Skin epidermis (tissue), 12 donors: Measurements from ENCODE around the gene PLEKHA7.
"Not testable (repeated sequence)": the region's sequence is repeated elsewhere in the genome, so short reads cannot be mapped to it uniquely, and the experiment has no call there.

Experiments
- H3K27ac ChIP-seq, 21 experiments: fragments of 200-600 bp; sonication (generic) in 11 of 21; one replicate each; pipeline ENCODE4 v1.5.0; 2020; ENCODE audit warnings: mild to moderate bottlenecking in 3 of 21, inconsistent platforms in 2 of 21, moderate library complexity in 2 of 21
- H3K4me3 ChIP-seq, 7 experiments: fragments of 200-600 bp; sonication (generic) in 2 of 7; one replicate each; pipeline ENCODE4 v1.5.0; 2020; ENCODE audit warnings: inconsistent platforms in 2 of 7, mild to moderate bottlenecking in 2 of 7, moderate library complexity in 1 of 7

PLEKHA7 gene

GRCh38 chr11:17014321-17014832, at the start of gene PLEKHA7:
TSS of gene PLEKHA7 (minus strand) at chr11:17014414. CDS start at chr11:17014401, 13 bp downstream.
- peak within 1 kb of the TSS; percentile 32 to 63 (median 42) for H3K4me3 ChIP-seq
- H3K27ac ChIP-seq = peak within 1 kb of the TSS in 8 of 21 experiments; percentile 10 to 71 (median 34)

GRCh38 chr11:17063171-17064002, 49.2 kb upstream of the PLEKHA7 start:
- no peak overlapping the region for H3K4me3 ChIP-seq
- H3K27ac ChIP-seq = no peak overlapping the region

- H3K4me3 ChIP-seq, H3K27ac ChIP-seq: not testable (repeated sequence)
These were observed 36.9 kb upstream of the PLEKHA7 start for GRCh38 chr11:17051146-17051545.

GRCh38 chr11:17048491-17048890, 34.3 kb upstream of the PLEKHA7 start:
- not testable (repeated sequence) for H3K27ac ChIP-seq, H3K4me3 ChIP-seq

- Histone ChIP-seq H3K4me3 (no peak overlapping the region), H3K27ac (no peak overlapping the region)
These were observed 32.5 kb upstream of the PLEKHA7 start for GRCh38 chr11:17046690-17047089.

GRCh38 chr11:17036666-17037658, 22.7 kb upstream of the PLEKHA7 start:
- Histone ChIP-seq H3K4me3 (no peak overlapping the region), H3K27ac (no peak overlapping the region)

- not testable (repeated sequence) for H3K4me3 ChIP-seq, H3K27ac ChIP-seq
These were observed 19.8 kb upstream of the PLEKHA7 start for GRCh38 chr11:17034027-17034426.

- Histone ChIP-seq H3K4me3 (no peak overlapping the region), H3K27ac (no peak overlapping the region)
These were observed 12.4 kb upstream of the PLEKHA7 start for GRCh38 chr11:17026487-17027082.

- Histone ChIP-seq H3K27ac (no peak overlapping the region), H3K4me3 (no peak overlapping the region)
These were observed 10.7 kb upstream of the PLEKHA7 start for GRCh38 chr11:17024924-17025323.

GRCh38 chr11:17021511-17021910, 7.3 kb upstream of the PLEKHA7 start:
- H3K4me3 ChIP-seq = no peak overlapping the region
- no peak overlapping the region for H3K27ac ChIP-seq

GRCh38 chr11:17020831-17021230, 6.6 kb upstream of the PLEKHA7 start:
- H3K4me3 ChIP-seq = no peak overlapping the region
- no peak overlapping the region for H3K27ac ChIP-seq

- Histone ChIP-seq H3K4me3 (no peak overlapping the region), H3K27ac (no peak overlapping the region)
These were observed 5.0 kb upstream of the PLEKHA7 start for GRCh38 chr11:17019232-17019631.

- no peak overlapping the region for H3K4me3 ChIP-seq
- no peak overlapping the region for H3K27ac ChIP-seq
These were observed 1.5 kb upstream of the PLEKHA7 start for GRCh38 chr11:17015627-17016126.

GRCh38 chr11:17014833-17015626, 816 bp upstream of the PLEKHA7 start:
- Histone ChIP-seq H3K27ac (peak overlapping the region in 3 of 21 experiments; percentile 7 to 42 (median 20)), H3K4me3 (peak overlapping the region; percentile 18 to 63 (median 42))

GRCh38 chr11:17013548-17014320, 480 bp downstream of the PLEKHA7 start:
- Histone ChIP-seq H3K27ac (peak overlapping the region in 8 of 21 experiments; percentile 10 to 71 (median 34)), H3K4me3 (peak overlapping the region; percentile 32 to 63 (median 42))

- peak overlapping the region; percentile 32 to 63 (median 42) for H3K4me3 ChIP-seq
- H3K27ac ChIP-seq = peak overlapping the region in 2 of 21 experiments; percentile 15 to 42
These were observed 1.3 kb downstream of the PLEKHA7 start for GRCh38 chr11:17012712-17013547.

- no peak overlapping the region for H3K27ac ChIP-seq
- no peak overlapping the region for H3K4me3 ChIP-seq
These were observed 2.0 kb downstream of the PLEKHA7 start for GRCh38 chr11:17012179-17012578.
